Globus pallidus (tissue), 1 donor: ENCODE results near the gene XCL2.
A peak's percentile ranks its signal among the peaks of the same experiment; 100 is the strongest.

Source experiments
- DNase-seq: peaks from one replicate; pipeline ENCODE4 v3.0.0-alpha.2; 2015; ENCODE audit warnings: low spot score

Gene XCL2

GRCh38 chr1:168513656-168514404 is 30.0 kb downstream of the XCL2 start:
- DNase-seq: no peak

GRCh38 chr1:168512864-168513595 is 30.8 kb downstream of the XCL2 start:
- no peak for DNase-seq

- DNase-seq: no peak
Observed at GRCh38 chr1:168509875-168510791, 33.7 kb downstream of the XCL2 start.

GRCh38 chr1:168509210-168509609 is 34.6 kb downstream of the XCL2 start:
- peak; percentile 7 for DNase-seq

GRCh38 chr1:168507828-168508227 is 36.0 kb downstream of the XCL2 start:
- no peak for DNase-seq

GRCh38 chr1:168507231-168507630 is 36.6 kb downstream of the XCL2 start:
- DNase-seq: no peak

- no peak for DNase-seq
Observed at GRCh38 chr1:168506204-168506819, 37.5 kb downstream of the XCL2 start.

- DNase-seq: no peak
Observed at GRCh38 chr1:168505006-168505405, 38.8 kb downstream of the XCL2 start.

- DNase-seq: peak; percentile 35
Observed at GRCh38 chr1:168504064-168504837, 39.5 kb downstream of the XCL2 start.

GRCh38 chr1:168499688-168500049 is 44.1 kb downstream of the XCL2 start:
- DNase-seq: no peak

- no peak for DNase-seq
Observed at GRCh38 chr1:168498956-168499687, 44.7 kb downstream of the XCL2 start.

GRCh38 chr1:168498159-168498631 is 45.6 kb downstream of the XCL2 start:
- peak; percentile 3 for DNase-seq

GRCh38 chr1:168497376-168497950 is 46.3 kb downstream of the XCL2 start:
- DNase-seq: no peak

GRCh38 chr1:168491527-168492164 is 52.2 kb downstream of the XCL2 start:
- no peak for DNase-seq
